CD4-positive, alpha-beta T cell treated with Interleukin-4 for 1 hour (primary cell): ENCODE data around the gene CDY2B.
"Not testable (repeated sequence)": the region's sequence is repeated elsewhere in the genome, so short reads cannot be mapped to it uniquely, and the experiment has no call there.

ENCODE experiments used
- DNase-seq, 2 donors: peaks; one replicate each; pipeline ENCODE4 v3.0.0-alpha.2; 2020 to 2022

CDY2B gene

GRCh38 chrY:17880120-17880519 lies at the start of gene CDY2B:
Gene CDY2B, minus strand, starts transcription at chrY:17880220. Its CDS starts 328 bp downstream, at chrY:17879892.
- DNase-seq, result not testable (repeated sequence)

- DNase-seq, result not testable (repeated sequence)
Measured at GRCh38 chrY:17908009-17908408, 28.0 kb upstream of the CDY2B start.

- not testable (repeated sequence) for DNase-seq
Measured at GRCh38 chrY:17907351-17907750, 27.3 kb upstream of the CDY2B start.

GRCh38 chrY:17881697-17882096 lies 1.7 kb upstream of the CDY2B start:
- not testable (repeated sequence) for DNase-seq

GRCh38 chrY:17876767-17877166 lies 3.3 kb downstream of the CDY2B start:
- not testable (repeated sequence) for DNase-seq

GRCh38 chrY:17875401-17875800 lies 4.6 kb downstream of the CDY2B start:
- DNase-seq, result not testable (repeated sequence)

- not testable (repeated sequence) for DNase-seq
Measured at GRCh38 chrY:17871194-17871903, 8.7 kb downstream of the CDY2B start.

- not testable (repeated sequence) for DNase-seq
Measured at GRCh38 chrY:17870737-17871136, 9.3 kb downstream of the CDY2B start.

GRCh38 chrY:17867850-17868249 lies 12.2 kb downstream of the CDY2B start:
- DNase-seq, result not testable (repeated sequence)

GRCh38 chrY:17860634-17861033 lies 19.4 kb downstream of the CDY2B start:
- not testable (repeated sequence) for DNase-seq

GRCh38 chrY:17856963-17857848 lies 22.8 kb downstream of the CDY2B start:
- DNase-seq, result not testable (repeated sequence)

- DNase-seq, result not testable (repeated sequence)
Measured at GRCh38 chrY:17856508-17856907, 23.5 kb downstream of the CDY2B start.

GRCh38 chrY:17849131-17849530 lies 30.9 kb downstream of the CDY2B start:
- not testable (repeated sequence) for DNase-seq

GRCh38 chrY:17832149-17832548 lies 47.9 kb downstream of the CDY2B start:
- DNase-seq, result not testable (repeated sequence)
